SW480 (cell line): ENCODE results near the gene BMP2K.
"Not testable (repeated sequence)": the region's sequence is repeated elsewhere in the genome, so short reads cannot be mapped to it uniquely, and the experiment has no call there.

Experiments used
- DNase-seq: peaks from one replicate; pipeline ENCODE4 v3.0.0-alpha.2; 2016; ENCODE audit warnings: low spot score

Gene BMP2K

DNA sequence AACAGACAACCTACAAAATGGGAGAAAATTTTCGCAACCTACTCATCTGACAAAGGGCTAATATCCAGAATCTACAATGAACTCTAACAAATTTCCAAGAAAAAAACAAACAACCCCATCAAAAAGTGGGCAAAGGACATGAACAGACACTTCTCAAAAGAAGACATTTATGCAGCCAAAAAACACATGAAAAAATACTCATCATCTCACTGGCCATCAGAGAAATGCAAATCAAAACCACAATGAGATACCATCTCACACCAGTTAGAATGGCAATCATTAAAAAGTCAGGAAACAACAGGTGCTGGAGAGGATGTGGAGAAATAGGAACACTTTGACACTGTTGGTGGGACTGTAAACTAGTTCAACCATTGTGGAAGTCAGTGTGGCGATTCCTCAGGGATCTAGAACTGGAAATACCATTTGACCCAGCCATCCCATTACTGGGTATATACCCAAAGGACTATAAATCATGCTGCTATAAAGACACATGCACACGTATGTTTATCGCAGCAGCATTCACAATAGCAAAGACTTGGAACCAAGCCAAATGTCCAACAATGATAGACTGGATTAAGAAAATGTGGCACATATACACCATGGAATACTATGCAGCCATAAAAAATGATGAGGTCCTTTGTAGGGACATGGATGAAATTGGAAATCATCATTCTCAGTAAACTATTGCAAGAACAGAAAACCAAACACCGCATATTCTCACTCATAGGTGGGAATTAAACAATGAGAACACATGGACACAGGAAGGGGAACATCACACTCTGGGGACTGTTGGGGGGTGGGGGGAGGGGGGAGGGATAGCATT lies 19.7 kb downstream of the BMP2K start:
- not testable (repeated sequence) for DNase-seq

- no peak for DNase-seq
Measured at GRCh38 chr4:78796526-78796925, 20.4 kb downstream of the BMP2K start.

- no peak for DNase-seq
Measured at GRCh38 chr4:78797777-78798284, 21.7 kb downstream of the BMP2K start.

DNA sequence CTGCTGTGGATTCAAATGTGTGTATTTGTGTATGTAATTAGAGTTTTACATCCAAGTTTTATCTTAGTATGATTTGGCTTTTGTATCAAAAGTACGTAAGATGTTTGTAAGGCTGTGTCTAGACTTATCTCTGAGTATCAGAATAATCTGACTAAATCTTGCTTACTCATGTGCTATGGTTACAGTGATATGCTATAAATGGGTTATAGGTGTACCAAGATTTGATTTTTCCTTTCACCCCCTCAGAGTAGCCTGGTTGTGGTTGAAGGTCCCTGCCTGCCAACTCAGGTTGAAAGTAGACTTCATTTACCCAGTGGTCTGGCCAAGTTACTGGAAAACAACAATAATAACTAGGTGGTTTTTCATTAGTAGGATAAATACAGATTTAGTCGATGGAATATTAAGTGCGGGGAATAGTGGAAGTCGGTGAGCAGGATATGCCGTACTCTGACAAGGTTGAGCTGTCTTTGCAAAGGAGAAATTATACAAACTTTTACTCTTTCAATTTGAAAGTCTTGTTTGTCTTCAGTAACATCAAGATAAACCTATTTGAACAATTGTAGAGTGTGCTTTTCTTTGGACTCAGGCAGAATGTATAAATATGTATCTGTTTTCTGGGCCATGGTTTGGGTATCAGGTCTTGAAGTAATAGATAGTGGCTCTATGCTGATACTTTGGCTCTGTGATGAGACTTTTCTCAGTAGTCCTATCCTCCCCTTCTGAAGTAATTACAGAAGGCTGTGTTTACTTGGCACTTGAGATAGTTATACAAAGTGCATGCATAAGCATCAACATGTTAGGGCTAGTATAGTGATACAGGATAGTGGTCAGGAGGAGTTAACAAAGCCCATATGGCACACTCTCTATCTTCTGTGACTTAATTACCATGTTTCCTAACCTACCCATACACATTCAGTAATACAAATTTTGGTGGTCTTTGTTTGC lies 23.7 kb downstream of the BMP2K start:
- no peak for DNase-seq

- no peak for DNase-seq
Measured at GRCh38 chr4:78800965-78801364, 24.8 kb downstream of the BMP2K start.

GRCh38 chr4:78803983-78804382 lies 27.8 kb downstream of the BMP2K start:
- no peak for DNase-seq

DNA sequence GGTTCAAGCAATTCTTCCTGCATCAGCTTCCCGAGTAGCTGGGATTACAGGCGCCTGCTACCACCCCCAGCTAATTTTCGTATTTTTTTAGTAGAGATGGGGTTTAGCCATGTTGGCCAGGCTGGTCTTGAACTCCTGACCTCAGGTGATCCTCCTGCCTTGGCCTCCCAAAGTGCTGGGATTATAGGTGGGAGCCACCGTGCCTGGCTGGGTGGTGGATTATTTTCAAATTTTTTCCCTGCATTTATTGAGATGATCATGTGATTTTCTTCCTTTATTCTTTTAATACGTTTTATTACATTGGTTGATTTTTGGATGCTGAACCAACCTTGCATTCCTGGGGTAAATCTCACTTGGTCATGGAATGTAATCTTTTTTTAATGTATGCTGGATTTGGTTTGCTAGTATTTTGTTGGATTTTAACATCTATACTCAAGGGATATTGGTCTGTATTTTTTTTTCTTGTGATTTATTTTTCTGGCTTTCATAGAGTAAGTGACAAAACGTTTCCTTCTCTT lies 30.9 kb downstream of the BMP2K start:
- no peak for DNase-seq

DNA sequence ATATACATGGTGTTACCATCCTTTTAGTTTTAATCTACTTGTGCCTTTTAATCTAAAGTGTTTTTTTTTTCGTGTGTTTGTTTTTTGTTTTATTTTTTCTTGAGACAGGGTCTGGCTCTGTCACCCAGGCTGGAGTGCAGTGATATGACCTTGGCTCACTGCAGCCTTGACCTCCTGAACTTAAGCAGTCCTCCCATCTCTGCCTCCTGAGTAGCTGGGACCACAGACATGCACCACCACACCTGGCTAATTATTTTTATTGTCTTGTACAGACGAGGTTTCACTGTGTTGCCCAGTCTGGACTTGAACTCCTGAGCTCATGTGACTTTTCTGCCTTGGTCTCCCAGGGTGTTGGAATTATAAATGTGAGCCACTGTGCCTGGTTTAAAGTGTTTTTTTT lies 33.1 kb downstream of the BMP2K start:
- no peak for DNase-seq

DNA sequence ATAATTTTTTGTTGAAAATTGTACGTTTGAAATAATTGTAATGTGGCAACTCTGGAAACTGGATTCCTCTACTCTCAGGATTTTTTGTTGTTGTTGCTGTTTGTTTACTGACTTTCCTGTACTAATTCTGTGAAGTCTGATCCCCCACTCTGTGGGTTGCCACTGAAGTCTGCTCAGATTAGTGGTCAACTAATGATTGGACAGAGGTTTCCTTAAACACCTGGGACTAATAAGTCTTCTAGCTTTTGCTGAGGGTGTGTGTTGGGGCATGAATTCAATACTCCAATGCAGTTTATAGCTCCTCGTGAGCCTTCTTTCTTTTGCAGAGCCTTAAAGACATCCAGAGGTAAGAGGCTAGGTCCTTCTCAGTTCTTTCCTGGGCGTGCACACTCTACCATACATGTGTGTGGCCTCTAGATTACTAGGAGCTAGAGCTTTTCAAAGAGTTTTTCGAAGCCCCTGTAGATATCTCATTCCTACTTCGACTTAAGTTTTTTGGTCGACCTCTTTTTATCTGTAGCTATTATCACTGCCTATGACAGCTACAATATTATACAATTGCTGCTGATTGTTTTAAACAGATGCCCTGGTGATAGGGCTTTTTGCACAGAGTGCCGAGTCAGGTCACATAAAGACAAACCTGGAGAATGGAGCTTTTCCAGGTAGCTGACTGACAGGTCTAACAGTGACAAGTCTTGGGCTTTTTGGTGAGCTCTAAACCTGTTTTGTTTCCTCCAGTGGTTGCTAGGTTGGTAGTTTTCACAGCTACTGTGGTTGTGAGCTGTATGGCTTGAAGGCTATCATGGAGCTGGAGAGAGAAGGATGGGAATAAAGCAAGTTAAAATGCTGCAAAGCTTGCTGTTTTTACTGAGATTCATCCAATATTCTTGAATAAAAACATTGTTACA lies 34.0 kb downstream of the BMP2K start:
- no peak for DNase-seq

GRCh38 chr4:78811034-78811433 lies 34.9 kb downstream of the BMP2K start:
- no peak for DNase-seq

DNA sequence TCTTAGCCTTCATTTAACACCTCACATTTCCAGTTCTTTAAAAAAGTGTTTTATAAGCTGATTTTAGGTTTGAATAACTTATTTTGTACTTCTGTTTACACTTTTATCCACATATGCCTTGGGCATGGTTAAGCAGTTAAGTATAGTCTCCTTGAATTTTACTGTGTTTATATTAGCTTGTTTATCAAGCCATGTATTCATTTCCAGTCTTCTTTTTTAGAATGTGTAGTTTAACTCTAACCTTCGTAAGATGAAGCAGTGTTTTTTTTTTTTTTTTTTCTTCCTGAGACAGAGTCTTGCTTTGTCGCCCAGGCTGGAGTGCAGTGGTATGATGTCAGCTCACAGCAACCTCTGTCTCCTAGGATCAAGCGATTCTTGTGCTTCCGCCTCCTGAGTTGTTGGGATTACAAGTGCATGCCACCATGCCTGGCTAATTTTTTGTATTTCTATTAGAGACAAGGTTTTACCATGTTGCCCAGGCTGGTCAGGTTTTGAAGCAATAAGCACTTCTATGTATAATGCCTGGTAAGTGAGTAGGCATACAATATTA lies 42.5 kb downstream of the BMP2K start:
- DNase-seq: no peak

GRCh38 chr4:78824001-78824400 lies 47.9 kb downstream of the BMP2K start:
- DNase-seq: no peak

DNA sequence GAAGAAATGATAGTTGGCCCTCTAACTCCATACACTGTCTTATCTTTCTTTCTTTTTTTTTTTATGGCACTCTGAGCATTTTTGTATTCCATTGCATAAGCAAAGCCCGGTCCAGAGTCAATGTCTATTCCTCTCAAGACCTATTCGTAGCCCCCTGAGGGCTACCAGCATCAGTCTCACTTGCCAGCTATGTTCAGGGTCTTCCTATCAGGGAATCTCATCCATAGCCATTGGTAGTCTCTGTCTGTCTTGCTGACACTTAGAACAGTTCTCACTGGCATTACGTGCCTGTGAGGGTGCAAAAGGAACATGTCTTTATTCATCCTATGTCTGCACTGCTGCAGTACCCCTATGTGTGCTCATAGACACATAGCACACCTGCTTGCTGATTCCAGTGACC lies 51.0 kb downstream of the BMP2K start:
- no peak for DNase-seq

GRCh38 chr4:78829296-78829695 lies 53.1 kb downstream of the BMP2K start:
- DNase-seq: no peak

GRCh38 chr4:78839676-78840075 lies 63.5 kb downstream of the BMP2K start:
- not testable (repeated sequence) for DNase-seq

GRCh38 chr4:78840286-78840685 lies 64.1 kb downstream of the BMP2K start:
- DNase-seq: not testable (repeated sequence)

- DNase-seq: no peak
Measured at GRCh38 chr4:78845472-78845871, 69.3 kb downstream of the BMP2K start.

- DNase-seq: no peak
Measured at GRCh38 chr4:78846258-78846657, 70.1 kb downstream of the BMP2K start.

GRCh38 chr4:78862314-78862737 lies 86.2 kb downstream of the BMP2K start:
- DNase-seq: peak; percentile 11

- DNase-seq: no peak
Measured at GRCh38 chr4:78863254-78863869, 87.2 kb downstream of the BMP2K start.

GRCh38 chr4:78863991-78864390 lies 87.8 kb downstream of the BMP2K start:
- no peak for DNase-seq
